Measurements from ENCODE around the gene CCDC85A. TPM values are rescaled to one million over a fixed set of nuclear protein-coding genes. Genes with fewer than 3 reads are reported as not detected.

CCDC85A gene
- total and polyA plus RNA-seq, 5 donors from 2014 or later, result not detected

- Histone ChIP-seq H3K9me3 (ENCODE audit: control insufficient read depth in 2 of 2, low read length in 2 of 2) (no peaks in the 10 kb centered on the region), H3K4me1 (ENCODE audit: control insufficient read depth, insufficient read depth, low read length, poor library complexity, severe bottlenecking) (no peaks in the 10 kb centered on the region), H3K27ac (ENCODE audit: insufficient read depth, low read length, poor library complexity, severe bottlenecking) (no peak overlapping the region), H3K27me3 (ENCODE audit: control insufficient read depth, insufficient read depth, low read length) (no peaks in the 10 kb centered on the region), H3K36me3 (ENCODE audit: control insufficient read depth, insufficient read depth, low read length) (no peaks in the 10 kb centered on the region), H3K4me3 (ENCODE audit: low read depth, low read length) (no peak overlapping the region)
- Mint-ChIP-seq H3K4me1 (no peaks in the 10 kb centered on the region), H3K36me3 (no peaks in the 10 kb centered on the region), H3K27ac (no peak overlapping the region), H3K4me3 (no peak overlapping the region), H3K9me3 (peaks cover 0 to 6% (median 0%) of the 10 kb centered on the region in 7 donors), H3K27me3 (no peaks in the 10 kb centered on the region)
- DNase-seq (no peak), ATAC-seq (ENCODE audit: low read depth in 2 of 2) (no peak)
Measured at GRCh38 chr2:56197816-56198215, 14.0 kb downstream of the CCDC85A start.

DNA sequence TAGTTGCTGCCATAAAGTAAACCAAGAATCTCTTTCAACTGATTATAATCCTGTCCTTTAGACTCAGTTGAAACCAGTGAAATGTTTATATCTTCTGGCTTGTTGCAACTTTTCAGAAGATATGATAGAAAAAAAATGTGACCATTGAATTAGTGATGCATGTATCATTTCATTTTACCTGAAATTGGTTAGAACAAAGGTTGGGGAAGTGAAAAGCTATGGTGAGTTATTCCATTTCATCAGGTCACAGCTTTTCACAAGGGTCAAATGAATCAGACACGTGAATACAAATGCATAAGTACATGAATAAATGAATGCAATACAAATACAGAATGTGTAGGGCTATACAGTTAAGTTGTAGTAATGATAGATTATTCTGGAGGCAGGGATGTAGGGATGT lies 15.1 kb downstream of the CCDC85A start:
- Mint-ChIP-seq H3K27me3 (no peaks in the 10 kb centered on the region), H3K27ac (no peak overlapping the region), H3K36me3 (no peaks in the 10 kb centered on the region), H3K4me1 (no peaks in the 10 kb centered on the region), H3K9me3 (peaks cover 0 to 4% (median 0%) of the 10 kb centered on the region in 7 donors), H3K4me3 (no peak overlapping the region)
- no peak overlapping the region for H3K4me3 ChIP-seq (ENCODE audit: low read depth, low read length)
- H3K36me3 ChIP-seq (ENCODE audit: control insufficient read depth, insufficient read depth, low read length), result no peaks in the 10 kb centered on the region
- H3K27me3 ChIP-seq (ENCODE audit: control insufficient read depth, insufficient read depth, low read length), result no peaks in the 10 kb centered on the region
- ATAC-seq (ENCODE audit: low read depth in 2 of 2) (no peak), DNase-seq (no peak)
- no peaks in the 10 kb centered on the region for H3K4me1 ChIP-seq (ENCODE audit: control insufficient read depth, insufficient read depth, low read length, poor library complexity, severe bottlenecking)
- H3K9me3 ChIP-seq (ENCODE audit: control insufficient read depth in 2 of 2, low read length in 2 of 2), result no peaks in the 10 kb centered on the region
- H3K27ac ChIP-seq (ENCODE audit: insufficient read depth, low read length, poor library complexity, severe bottlenecking), result no peak overlapping the region

DNA sequence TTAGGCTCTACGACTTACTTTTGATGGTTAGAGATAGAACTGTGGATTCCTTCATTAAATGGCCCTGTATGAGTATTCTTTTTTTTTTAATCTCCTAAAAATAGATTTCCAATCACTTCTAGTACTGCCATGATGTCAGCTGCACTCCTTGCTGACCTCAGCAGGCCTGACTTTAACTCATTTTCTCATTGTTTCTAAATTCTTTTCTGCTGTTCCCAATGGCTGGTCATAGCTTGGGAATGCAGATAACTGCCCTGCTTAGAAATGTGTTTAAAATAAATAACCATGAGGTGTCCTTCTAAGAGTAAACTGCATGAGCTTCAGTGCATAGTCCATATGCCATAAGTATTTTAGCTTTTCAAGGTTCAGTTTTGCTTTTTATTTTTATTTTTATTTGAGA lies 15.7 kb downstream of the CCDC85A start:
- Histone ChIP-seq H3K4me3 (ENCODE audit: low read depth, low read length) (no peak overlapping the region), H3K27ac (ENCODE audit: insufficient read depth, low read length, poor library complexity, severe bottlenecking) (no peak overlapping the region), H3K27me3 (ENCODE audit: control insufficient read depth, insufficient read depth, low read length) (no peaks in the 10 kb centered on the region), H3K9me3 (ENCODE audit: control insufficient read depth in 2 of 2, low read length in 2 of 2) (no peaks in the 10 kb centered on the region), H3K4me1 (ENCODE audit: control insufficient read depth, insufficient read depth, low read length, poor library complexity, severe bottlenecking) (no peaks in the 10 kb centered on the region), H3K36me3 (ENCODE audit: control insufficient read depth, insufficient read depth, low read length) (no peaks in the 10 kb centered on the region)
- Mint-ChIP-seq H3K36me3 (no peaks in the 10 kb centered on the region), H3K27me3 (no peaks in the 10 kb centered on the region), H3K27ac (no peak overlapping the region), H3K4me1 (no peaks in the 10 kb centered on the region), H3K9me3 (peaks cover 0 to 4% (median 0%) of the 10 kb centered on the region in 7 donors), H3K4me3 (no peak overlapping the region)
- ATAC-seq (ENCODE audit: low read depth in 2 of 2) (no peak), DNase-seq (no peak)

GRCh38 chr2:56202381-56203121 lies 18.8 kb downstream of the CCDC85A start:
- H3K4me3 ChIP-seq (ENCODE audit: low read depth, low read length), result no peak overlapping the region
- no peaks in the 10 kb centered on the region for H3K4me1 Mint-ChIP-seq
- H3K4me1 ChIP-seq (ENCODE audit: control insufficient read depth, insufficient read depth, low read length, poor library complexity, severe bottlenecking), result no peaks in the 10 kb centered on the region
- no peaks in the 10 kb centered on the region for H3K36me3 ChIP-seq (ENCODE audit: control insufficient read depth, insufficient read depth, low read length)
- DNase-seq (no peak), ATAC-seq (ENCODE audit: low read depth in 2 of 2) (no peak)
- H3K27me3 ChIP-seq (ENCODE audit: control insufficient read depth, insufficient read depth, low read length), result no peaks in the 10 kb centered on the region
- no peak overlapping the region for H3K27ac Mint-ChIP-seq
- H3K9me3 ChIP-seq (ENCODE audit: control insufficient read depth in 2 of 2, low read length in 2 of 2), result no peaks in the 10 kb centered on the region
- no peaks in the 10 kb centered on the region for H3K36me3 Mint-ChIP-seq
- no peaks in the 10 kb centered on the region for H3K27me3 Mint-ChIP-seq
- no peak overlapping the region for H3K27ac ChIP-seq (ENCODE audit: insufficient read depth, low read length, poor library complexity, severe bottlenecking)
- no peak overlapping the region for H3K4me3 Mint-ChIP-seq
- peaks cover 0 to 8% (median 0%) of the 10 kb centered on the region in 7 donors for H3K9me3 Mint-ChIP-seq

GRCh38 chr2:56204556-56204955 lies 20.8 kb downstream of the CCDC85A start:
- no peak overlapping the region for H3K4me3 Mint-ChIP-seq
- H3K4me1 ChIP-seq (ENCODE audit: control insufficient read depth, insufficient read depth, low read length, poor library complexity, severe bottlenecking), result no peaks in the 10 kb centered on the region

DNA sequence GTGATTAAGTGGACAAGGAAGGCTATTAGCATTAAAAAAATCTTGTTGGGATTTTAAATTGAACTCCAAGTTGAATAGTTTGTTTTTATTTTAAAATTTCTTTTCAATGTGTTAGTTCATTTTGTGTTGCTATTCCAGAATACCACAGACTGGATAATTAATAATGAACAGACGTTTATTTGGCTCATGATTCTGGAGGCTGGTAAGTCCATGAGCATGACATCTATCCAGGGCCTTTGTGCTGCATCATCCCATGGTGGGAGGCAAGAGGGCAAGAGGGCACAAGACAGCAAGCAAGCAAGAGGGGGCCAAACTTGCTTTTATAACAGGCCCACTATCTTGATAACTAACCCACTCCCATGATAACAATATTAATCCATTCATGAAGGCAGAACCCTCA lies 22.5 kb downstream of the CCDC85A start:
- Histone ChIP-seq H3K36me3 (ENCODE audit: control insufficient read depth, insufficient read depth, low read length) (no peaks in the 10 kb centered on the region), H3K4me3 (ENCODE audit: low read depth, low read length) (no peak overlapping the region), H3K27me3 (ENCODE audit: control insufficient read depth, insufficient read depth, low read length) (no peaks in the 10 kb centered on the region), H3K4me1 (ENCODE audit: control insufficient read depth, insufficient read depth, low read length, poor library complexity, severe bottlenecking) (no peaks in the 10 kb centered on the region), H3K9me3 (ENCODE audit: control insufficient read depth in 2 of 2, low read length in 2 of 2) (no peaks in the 10 kb centered on the region), H3K27ac (ENCODE audit: insufficient read depth, low read length, poor library complexity, severe bottlenecking) (no peak overlapping the region)
- DNase-seq (no peak), ATAC-seq (ENCODE audit: low read depth in 2 of 2) (no peak)
- H3K27ac Mint-ChIP-seq, result no peak overlapping the region
- peaks cover 0 to 4% (median 0%) of the 10 kb centered on the region in 7 donors for H3K9me3 Mint-ChIP-seq
- H3K4me1 Mint-ChIP-seq, result no peaks in the 10 kb centered on the region
- no peaks in the 10 kb centered on the region for H3K36me3 Mint-ChIP-seq
- H3K27me3 Mint-ChIP-seq, result no peaks in the 10 kb centered on the region
- H3K4me3 Mint-ChIP-seq, result no peak overlapping the region

More at GRCh38 chr2:56204556-56204955, 20.8 kb downstream of the CCDC85A start:
- no peak for ATAC-seq (ENCODE audit: low read depth in 2 of 2)
- Histone ChIP-seq H3K9me3 (ENCODE audit: control insufficient read depth in 2 of 2, low read length in 2 of 2) (no peaks in the 10 kb centered on the region), H3K27ac (ENCODE audit: insufficient read depth, low read length, poor library complexity, severe bottlenecking) (no peak overlapping the region), H3K36me3 (ENCODE audit: control insufficient read depth, insufficient read depth, low read length) (no peaks in the 10 kb centered on the region), H3K4me3 (ENCODE audit: low read depth, low read length) (no peak overlapping the region), H3K27me3 (ENCODE audit: control insufficient read depth, insufficient read depth, low read length) (no peaks in the 10 kb centered on the region)
- H3K9me3 Mint-ChIP-seq, result peaks cover 0 to 7% (median 0%) of the 10 kb centered on the region in 7 donors
- H3K36me3 Mint-ChIP-seq, result no peaks in the 10 kb centered on the region
- no peaks in the 10 kb centered on the region for H3K4me1 Mint-ChIP-seq
- no peak overlapping the region for H3K27ac Mint-ChIP-seq
- no peaks in the 10 kb centered on the region for H3K27me3 Mint-ChIP-seq
- DNase-seq, result no peak

- no peak for DNase-seq
Measured at GRCh38 chr2:56207760-56208159, 24.0 kb downstream of the CCDC85A start.

DNA sequence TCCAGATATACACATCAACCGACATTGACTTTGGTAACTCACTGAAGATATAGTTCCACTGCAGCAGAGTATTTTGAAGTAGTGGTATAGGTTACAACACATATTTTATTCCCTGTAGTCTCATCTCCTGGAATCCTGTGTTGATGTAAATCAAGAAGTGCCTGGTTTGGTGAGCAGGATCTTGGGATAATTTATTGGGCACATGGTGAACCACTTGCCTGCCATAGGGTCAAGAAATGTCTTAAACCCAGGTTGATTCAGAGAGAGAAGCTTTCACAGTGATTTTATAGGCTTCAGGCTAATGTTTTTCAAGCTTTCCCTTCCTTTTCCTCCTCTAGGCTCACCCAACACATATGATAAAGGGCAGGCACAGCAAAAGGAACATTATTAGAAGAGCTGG lies 24.6 kb downstream of the CCDC85A start:
- H3K4me3 ChIP-seq (ENCODE audit: low read depth, low read length), result no peak overlapping the region
- H3K27ac ChIP-seq (ENCODE audit: insufficient read depth, low read length, poor library complexity, severe bottlenecking), result no peak overlapping the region
- DNase-seq (no peak), ATAC-seq (ENCODE audit: low read depth in 2 of 2) (no peak)
- no peak overlapping the region for H3K4me3 Mint-ChIP-seq
- H3K9me3 ChIP-seq (ENCODE audit: control insufficient read depth in 2 of 2, low read length in 2 of 2), result no peaks in the 10 kb centered on the region
- H3K36me3 ChIP-seq (ENCODE audit: control insufficient read depth, insufficient read depth, low read length), result no peaks in the 10 kb centered on the region
- no peaks in the 10 kb centered on the region for H3K4me1 ChIP-seq (ENCODE audit: control insufficient read depth, insufficient read depth, low read length, poor library complexity, severe bottlenecking)
- H3K36me3 Mint-ChIP-seq, result no peaks in the 10 kb centered on the region
- no peak overlapping the region for H3K27ac Mint-ChIP-seq
- H3K27me3 ChIP-seq (ENCODE audit: control insufficient read depth, insufficient read depth, low read length), result no peaks in the 10 kb centered on the region
- peaks cover 0 to 5% (median 3%) of the 10 kb centered on the region in 7 donors for H3K9me3 Mint-ChIP-seq
- H3K4me1 Mint-ChIP-seq, result no peaks in the 10 kb centered on the region
- H3K27me3 Mint-ChIP-seq, result no peaks in the 10 kb centered on the region

More at GRCh38 chr2:56207760-56208159, 24.0 kb downstream of the CCDC85A start:
- Histone ChIP-seq H3K36me3 (ENCODE audit: control insufficient read depth, insufficient read depth, low read length) (no peaks in the 10 kb centered on the region), H3K4me3 (ENCODE audit: low read depth, low read length) (no peak overlapping the region), H3K27me3 (ENCODE audit: control insufficient read depth, insufficient read depth, low read length) (no peaks in the 10 kb centered on the region), H3K27ac (ENCODE audit: insufficient read depth, low read length, poor library complexity, severe bottlenecking) (no peak overlapping the region), H3K4me1 (ENCODE audit: control insufficient read depth, insufficient read depth, low read length, poor library complexity, severe bottlenecking) (no peaks in the 10 kb centered on the region), H3K9me3 (ENCODE audit: control insufficient read depth in 2 of 2, low read length in 2 of 2) (no peaks in the 10 kb centered on the region)
- no peak overlapping the region for H3K27ac Mint-ChIP-seq
- no peak for ATAC-seq (ENCODE audit: low read depth in 2 of 2)
- peaks cover 0 to 5% (median 3%) of the 10 kb centered on the region in 7 donors for H3K9me3 Mint-ChIP-seq
- no peaks in the 10 kb centered on the region for H3K4me1 Mint-ChIP-seq
- no peaks in the 10 kb centered on the region for H3K27me3 Mint-ChIP-seq
- no peak overlapping the region for H3K4me3 Mint-ChIP-seq
- no peaks in the 10 kb centered on the region for H3K36me3 Mint-ChIP-seq
